WERI-Rb-1 (cell line): ENCODE data around the gene SNX14.

Experiments
- DNase-seq: peaks from one replicate; pipeline ENCODE4 v3.0.0-alpha.2; 2020
- H3K27ac ChIP-seq: fragments of 250-450 bp; sonication (Bioruptor Pico); 2 replicates; pipeline ENCODE4 v1.5.1; 2020; ENCODE audit warnings: mild to moderate bottlenecking, moderate library complexity
- H3K27me3 ChIP-seq: fragments of 250-450 bp; sonication (Bioruptor Pico); 2 replicates; pipeline ENCODE4 v1.5.1; 2021; ENCODE audit warnings: mild to moderate bottlenecking, low read depth, moderate library complexity; ENCODE audit not compliant: insufficient read depth, severe bottlenecking
- H3K36me3 ChIP-seq: fragments of 250-450 bp; sonication (Bioruptor Pico); 2 replicates; pipeline ENCODE4 v1.5.1; 2020; ENCODE audit warnings: mild to moderate bottlenecking, moderate library complexity
- H3K4me3 ChIP-seq: 2 replicates; pipeline ENCODE4 v1.5.1; 2011; ENCODE audit warnings: low read depth, mild to moderate bottlenecking, control low read depth, low read length
- H3K9me3 ChIP-seq: fragments of 250-450 bp; sonication (Bioruptor Pico); 2 replicates; pipeline ENCODE4 v1.5.1; 2021; ENCODE audit warnings: mild to moderate bottlenecking, moderate library complexity; ENCODE audit not compliant: severe bottlenecking
- TF ChIP-seq, protein P1 (sequence below): IDR thresholded peaks from 2 replicates; pipeline ENCODE4 v1.5.1; 2011; ENCODE audit warnings: low read depth, mild to moderate bottlenecking, control low read depth, inconsistent platforms, low read length

SNX14 gene

DNA sequence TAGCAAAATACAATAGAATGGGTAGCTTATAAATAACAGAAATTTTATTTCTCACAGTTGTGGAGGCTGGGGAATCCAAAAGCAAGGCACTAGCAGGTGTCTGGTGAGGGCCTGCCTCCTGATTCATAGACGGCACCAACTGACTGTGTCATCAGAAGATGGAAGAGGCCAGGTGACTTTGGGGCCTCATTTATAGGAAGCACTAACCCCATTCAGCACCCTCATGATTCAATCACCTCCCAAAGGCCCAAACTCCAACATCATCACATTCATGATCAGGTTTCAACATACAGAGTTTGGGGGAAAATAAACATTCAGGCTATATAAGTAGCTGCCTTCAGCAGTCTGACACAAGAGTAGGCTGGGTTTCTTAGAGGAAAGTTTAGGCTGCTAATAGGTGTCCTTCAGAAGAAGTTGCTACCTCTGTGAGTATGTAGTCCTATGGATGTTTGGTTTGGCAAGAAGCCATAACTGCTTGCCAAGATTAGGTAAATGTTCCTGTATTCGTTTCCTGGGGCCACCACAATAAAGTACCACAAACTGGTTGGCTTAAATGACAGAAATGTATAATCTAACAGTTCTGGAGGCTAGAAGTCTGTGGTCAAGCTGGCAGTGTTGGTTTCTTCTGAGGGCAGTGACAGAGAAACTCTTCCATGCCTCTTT lies 94.9 kb downstream of the SNX14 start:
- peaks cover 2% of the 10 kb centered on the region for H3K9me3 ChIP-seq
- TF ChIP-seq, protein P1, sequence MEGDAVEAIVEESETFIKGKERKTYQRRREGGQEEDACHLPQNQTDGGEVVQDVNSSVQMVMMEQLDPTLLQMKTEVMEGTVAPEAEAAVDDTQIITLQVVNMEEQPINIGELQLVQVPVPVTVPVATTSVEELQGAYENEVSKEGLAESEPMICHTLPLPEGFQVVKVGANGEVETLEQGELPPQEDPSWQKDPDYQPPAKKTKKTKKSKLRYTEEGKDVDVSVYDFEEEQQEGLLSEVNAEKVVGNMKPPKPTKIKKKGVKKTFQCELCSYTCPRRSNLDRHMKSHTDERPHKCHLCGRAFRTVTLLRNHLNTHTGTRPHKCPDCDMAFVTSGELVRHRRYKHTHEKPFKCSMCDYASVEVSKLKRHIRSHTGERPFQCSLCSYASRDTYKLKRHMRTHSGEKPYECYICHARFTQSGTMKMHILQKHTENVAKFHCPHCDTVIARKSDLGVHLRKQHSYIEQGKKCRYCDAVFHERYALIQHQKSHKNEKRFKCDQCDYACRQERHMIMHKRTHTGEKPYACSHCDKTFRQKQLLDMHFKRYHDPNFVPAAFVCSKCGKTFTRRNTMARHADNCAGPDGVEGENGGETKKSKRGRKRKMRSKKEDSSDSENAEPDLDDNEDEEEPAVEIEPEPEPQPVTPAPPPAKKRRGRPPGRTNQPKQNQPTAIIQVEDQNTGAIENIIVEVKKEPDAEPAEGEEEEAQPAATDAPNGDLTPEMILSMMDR, result no peak
- no peaks in the 10 kb centered on the region for H3K27me3 ChIP-seq
- H3K36me3 ChIP-seq, result no peaks in the 10 kb centered on the region
- H3K4me3 ChIP-seq, result no peak overlapping the region
- no peak overlapping the region for H3K27ac ChIP-seq
- no peak for DNase-seq

DNA sequence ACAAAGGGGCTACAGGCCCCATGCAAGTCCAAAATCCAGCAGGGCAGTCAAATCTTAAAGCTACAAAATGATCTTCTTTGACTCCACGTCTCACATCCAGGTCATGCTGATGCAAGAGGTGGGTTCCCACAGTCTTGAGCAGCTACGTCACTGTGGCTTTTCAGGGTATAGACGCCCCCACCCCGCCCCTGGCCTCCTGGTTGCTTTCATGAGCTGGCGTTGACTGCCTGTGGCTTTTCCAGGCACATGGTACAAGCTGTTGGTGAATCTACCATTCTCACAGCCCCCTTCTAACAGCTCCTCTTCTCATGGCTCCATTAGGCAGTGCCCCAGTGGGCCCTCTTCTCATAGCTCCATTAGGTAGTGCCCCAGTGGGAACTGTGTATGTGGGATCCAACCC lies 96.8 kb downstream of the SNX14 start:
- Histone ChIP-seq H3K27ac (no peak overlapping the region), H3K9me3 (peaks cover 2% of the 10 kb centered on the region), H3K36me3 (no peaks in the 10 kb centered on the region), H3K27me3 (no peaks in the 10 kb centered on the region), H3K4me3 (no peak overlapping the region)
- TF ChIP-seq, protein P1, result no peak
- no peak for DNase-seq

DNA sequence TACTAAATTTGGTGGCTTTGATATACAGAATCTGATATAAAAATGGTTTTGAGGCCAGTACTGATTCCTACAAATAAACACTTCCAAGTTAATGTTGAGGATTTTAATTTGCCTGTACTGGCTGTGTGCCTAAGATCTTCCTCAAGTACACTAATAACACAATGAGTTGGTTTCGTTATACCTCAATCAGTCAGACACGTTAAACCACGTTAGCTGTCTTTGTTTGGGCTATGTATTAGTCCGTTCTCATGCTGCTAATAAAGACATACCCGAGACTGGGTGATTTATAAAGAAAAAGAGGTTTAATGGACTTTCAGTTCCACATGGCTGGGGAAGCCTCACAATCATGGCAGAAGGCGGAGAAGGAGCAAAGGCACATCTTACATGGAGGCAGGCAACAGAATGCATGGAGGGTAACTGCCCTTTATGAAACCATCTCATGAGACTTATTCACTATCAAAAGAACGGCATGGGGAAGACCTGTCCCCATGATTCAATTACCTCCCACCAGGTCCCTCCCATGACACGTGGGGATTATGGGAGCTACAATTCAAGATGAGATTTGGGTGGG lies 97.6 kb downstream of the SNX14 start:
- TF ChIP-seq, protein P1, result no peak
- Histone ChIP-seq H3K9me3 (peaks cover 2% of the 10 kb centered on the region), H3K27me3 (no peaks in the 10 kb centered on the region), H3K27ac (no peak overlapping the region), H3K4me3 (no peak overlapping the region), H3K36me3 (no peaks in the 10 kb centered on the region)
- no peak for DNase-seq

DNA sequence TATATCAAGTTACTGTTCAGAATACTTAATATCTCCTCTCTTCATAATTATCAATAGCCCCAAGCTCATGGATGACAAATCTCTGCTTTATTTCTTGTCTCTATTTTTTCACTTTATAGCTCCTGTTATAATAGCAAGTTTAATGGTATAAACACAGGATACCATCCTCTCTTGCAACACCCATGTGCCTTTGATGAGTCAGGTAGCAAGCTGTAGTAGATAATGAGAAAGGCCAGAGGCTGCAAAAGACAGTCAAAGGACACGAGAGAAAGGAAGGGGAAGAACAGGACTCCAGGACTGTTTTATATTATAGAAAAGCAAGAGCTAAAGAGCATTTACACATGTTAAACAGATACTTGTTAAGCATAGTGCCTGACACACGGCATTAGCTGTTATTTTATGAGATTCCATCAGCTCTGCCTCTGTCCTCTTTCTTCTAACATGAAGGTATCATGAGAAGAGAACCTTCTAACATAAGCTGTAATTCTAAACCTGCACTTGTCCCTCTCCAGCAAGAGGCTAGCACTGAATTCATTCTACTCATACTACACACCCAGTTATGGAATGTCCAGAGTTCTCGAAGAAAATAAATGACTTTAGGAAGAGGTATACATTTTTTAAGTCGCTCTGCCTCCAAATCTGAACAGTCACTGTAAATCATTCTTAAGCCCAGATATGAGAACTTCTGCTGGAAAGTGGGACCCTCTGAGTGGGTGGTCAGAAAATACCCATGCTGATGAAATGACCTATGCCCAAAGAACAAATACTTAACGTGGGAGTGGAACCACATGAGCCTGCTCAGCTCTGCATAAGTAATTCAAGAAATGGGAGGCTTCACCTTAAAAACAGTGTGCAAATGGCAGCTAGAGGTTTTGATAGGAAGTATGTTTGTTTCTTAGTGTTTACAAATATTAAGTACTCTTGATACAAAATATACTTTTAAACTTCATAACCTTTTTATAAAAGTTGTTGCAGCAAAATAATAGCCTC lies 98.8 kb downstream of the SNX14 start:
- Histone ChIP-seq H3K9me3 (peaks cover 2% of the 10 kb centered on the region), H3K27ac (no peak overlapping the region), H3K4me3 (no peak overlapping the region), H3K36me3 (no peaks in the 10 kb centered on the region), H3K27me3 (peaks cover 2% of the 10 kb centered on the region)
- no peak for DNase-seq
- TF ChIP-seq, protein P1, result no peak

DNA sequence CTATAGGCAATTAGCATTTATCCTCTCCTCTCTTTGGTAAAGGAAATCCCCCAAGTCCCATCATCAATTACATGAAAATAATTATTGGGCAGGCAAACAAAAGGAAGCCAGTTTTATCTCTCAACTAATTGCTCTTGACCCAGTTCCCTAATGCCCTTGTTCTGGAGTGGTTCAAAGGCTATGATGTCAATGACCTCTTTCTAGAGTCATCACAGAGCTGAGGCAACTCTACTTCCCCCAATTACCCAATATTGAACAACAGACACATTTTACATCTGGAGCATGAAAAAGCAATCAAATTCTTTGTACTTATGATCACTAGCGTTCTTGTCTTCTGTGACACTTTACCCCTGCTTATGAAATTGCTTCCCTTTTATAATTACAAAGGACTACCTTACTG lies 100.3 kb downstream of the SNX14 start:
- Histone ChIP-seq H3K27ac (no peak overlapping the region), H3K9me3 (peaks cover 2% of the 10 kb centered on the region), H3K27me3 (peaks cover 6% of the 10 kb centered on the region), H3K36me3 (no peaks in the 10 kb centered on the region), H3K4me3 (no peak overlapping the region)
- no peak for DNase-seq
- TF ChIP-seq, protein P1, result no peak
